GM12878 (cell line): ENCODE results near the gene TLE7. TPM values are rescaled to one million over a fixed set of nuclear protein-coding genes. Genes with fewer than 3 reads are reported as not detected.

Experiments
- BMI1 ChIP-seq: fragments of 450-650 bp; IDR thresholded peaks from 2 replicates; pipeline ENCODE4 v1.6.1; 2016; ENCODE audit warnings: mild to moderate bottlenecking, moderate library complexity, borderline replicate concordance
- CHD4 ChIP-seq: fragments of 200-600 bp; sonication (generic); IDR thresholded peaks from 2 replicates; pipeline ENCODE4 v1.6.1; 2016; ENCODE audit warnings: mild to moderate bottlenecking
- CREB1 ChIP-seq: IDR thresholded peaks from 2 replicates; pipeline ENCODE4 v1.6.1; 2012; ENCODE audit warnings: low read depth, mild to moderate bottlenecking, inconsistent platforms
- CUX1 ChIP-seq: IDR thresholded peaks from 2 replicates; pipeline ENCODE4 v1.6.1; 2012; ENCODE audit warnings: improper control_type of control experiment, low read depth, low read length; ENCODE audit not compliant: insufficient replicate concordance
- E2F8 ChIP-seq: fragments of 450-650 bp; IDR thresholded peaks from 2 replicates; pipeline ENCODE4 v1.6.1; 2018; ENCODE audit warnings: mild to moderate bottlenecking, low read depth, moderate library complexity; ENCODE audit not compliant: partially characterized antibody
- FOXM1 ChIP-seq: IDR thresholded peaks from 2 replicates; pipeline ENCODE4 v1.6.1; 2012; ENCODE audit warnings: low read depth, mild to moderate bottlenecking, inconsistent platforms, low read length, moderate library complexity
- MTA3 ChIP-seq: IDR thresholded peaks from 2 replicates; pipeline ENCODE4 v1.6.1; 2012; ENCODE audit warnings: low read length, inconsistent platforms, borderline replicate concordance
- PAX8 ChIP-seq: fragments of 450-650 bp; IDR thresholded peaks from 2 replicates; pipeline ENCODE4 v1.6.1; 2017; ENCODE audit warnings: mild to moderate bottlenecking, moderate library complexity
- PKNOX1 ChIP-seq: fragments of 450-650 bp; IDR thresholded peaks from 2 replicates; pipeline ENCODE4 v1.6.1; 2016; ENCODE audit warnings: mild to moderate bottlenecking
- RB1 ChIP-seq: fragments of 450-650 bp; formaldehyde crosslinking; IDR thresholded peaks from 2 replicates; pipeline ENCODE4 v1.6.1; 2017; ENCODE audit warnings: mild to moderate bottlenecking, borderline replicate concordance
- SREBF2 ChIP-seq: IDR thresholded peaks from 2 replicates; pipeline ENCODE4 v1.6.1; 2012; ENCODE audit warnings: mild to moderate bottlenecking, low read length
- TCF3 ChIP-seq: IDR thresholded peaks from 2 replicates; pipeline ENCODE4 v1.6.1; 2012; ENCODE audit warnings: low read depth, mild to moderate bottlenecking, low read length, borderline replicate concordance; ENCODE audit not compliant: insufficient read depth
- ZNF274 ChIP-seq: IDR thresholded peaks from one replicate; pipeline ENCODE4 v1.8.0; 2011; ENCODE audit not compliant: insufficient read length, insufficient read depth
- polyA plus RNA-seq, 11 experiments: library from polyadenylated mRNA; depleted of rRNA in 4 of 11; unstranded in 6 of 11; stranded (reverse) in 5 of 11; fragments of >200 nt; fragmentation: Nextera tagmentation in 4 of 11; fragmentation: Illumina TruSeq in 1 of 11; extraction: Ambion mirVana in 4 of 11; extraction: Trizol in 1 of 11; gene quantifications; 1 replicate in 1 of 11; 2 replicates in 10 of 11; pipeline versions ENCODE4 v1.2.1 to v1.2.3, GENCODE V29; 2011 to 2016; ENCODE audit warnings: inconsistent platforms in 2 of 11, missing spikeins in 2 of 11, low read depth in 1 of 11
- total RNA-seq, 4 experiments: library from RNA; depleted of rRNA in 3 of 4; stranded (reverse); fragments of >200 nt in 3 of 4; fragmentation: Illumina TruSeq in 1 of 4; extraction: Trizol in 1 of 4; gene quantifications; 2 replicates each; pipeline versions ENCODE4 v1.2.1 to v1.2.3, GENCODE V29; 2013 to 2021

TLE7 gene
- total and polyA plus RNA-seq, 10 of the 15 experiments (the other 5 are each of a cell fraction or from before 2014, with no cell fraction given): not detected

GRCh38 chr16:71484006-71484893 is 42.4 kb upstream of the TLE7 start (continued):
- TF ChIP-seq E2F8 (peak; percentile 76), SREBF2 (no peak), FOXM1 (no peak), MTA3 (no peak), TCF3 (peak; percentile 37; the same call in 1 of the 2 replicates), PAX8 (0 out of 2 replicates have a peak, but pooled peaks have one; percentile 55), CREB1 (peak; percentile 94), PKNOX1 (peak; percentile 16; the same call in 1 of the 2 replicates), RB1 (peak; percentile 85), BMI1 (no peak), ZNF274 (no peak), CHD4 (no peak), CUX1 (no peak)
